ENCODE measurements around the gene RIMBP2. TPM values are rescaled to one million over a fixed set of nuclear protein-coding genes. Genes with fewer than 3 reads are reported as not detected.
"Not testable (repeated sequence)": the region's sequence is repeated elsewhere in the genome, so short reads cannot be mapped to it uniquely, and the experiment has no call there.

The RIMBP2 gene
- total RNA-seq, 2 experiments from 2014 or later: not detected

DNA sequence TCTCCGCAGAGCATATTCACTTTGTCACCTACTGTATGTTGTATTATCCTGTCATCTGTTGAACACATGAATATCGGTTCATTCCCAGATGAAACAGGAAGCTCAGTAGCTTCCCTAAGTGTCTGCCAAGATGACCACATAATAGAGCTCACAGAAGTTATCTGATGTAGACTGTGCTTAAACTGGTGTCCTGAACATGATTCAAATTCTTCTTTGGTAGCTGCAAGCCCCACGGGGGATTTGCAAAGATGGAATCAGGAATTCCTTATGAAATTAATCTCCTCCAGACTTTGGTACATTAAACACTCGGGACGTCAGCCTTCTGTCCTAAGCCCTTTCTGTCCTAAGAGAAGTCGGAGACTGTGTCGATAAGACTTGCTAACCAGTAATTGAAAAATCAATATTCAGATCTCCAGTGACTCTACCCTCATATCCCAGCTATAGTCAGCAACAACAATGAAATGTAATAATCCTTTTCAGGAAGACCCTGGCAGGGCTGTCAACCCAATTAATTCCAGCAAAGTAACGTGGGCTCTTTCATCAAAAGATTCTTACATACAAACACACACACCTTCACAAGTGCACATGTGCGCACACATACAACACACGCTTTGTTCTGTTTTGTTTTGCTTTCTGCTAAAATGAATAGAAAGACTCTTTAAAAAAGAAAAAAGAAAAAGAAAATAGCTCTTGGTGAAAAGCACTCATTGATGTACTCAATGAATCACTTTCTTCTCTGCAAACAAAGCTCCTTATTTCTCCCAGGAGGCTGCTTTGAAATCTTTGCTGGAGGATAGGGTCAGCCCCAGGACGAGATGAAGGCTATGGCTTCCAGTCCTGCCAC lies 127.2 kb downstream of the RIMBP2 start:
- POLR2A ChIA-PET: no interaction called here
- CTCF ChIA-PET: no interaction called here

DNA sequence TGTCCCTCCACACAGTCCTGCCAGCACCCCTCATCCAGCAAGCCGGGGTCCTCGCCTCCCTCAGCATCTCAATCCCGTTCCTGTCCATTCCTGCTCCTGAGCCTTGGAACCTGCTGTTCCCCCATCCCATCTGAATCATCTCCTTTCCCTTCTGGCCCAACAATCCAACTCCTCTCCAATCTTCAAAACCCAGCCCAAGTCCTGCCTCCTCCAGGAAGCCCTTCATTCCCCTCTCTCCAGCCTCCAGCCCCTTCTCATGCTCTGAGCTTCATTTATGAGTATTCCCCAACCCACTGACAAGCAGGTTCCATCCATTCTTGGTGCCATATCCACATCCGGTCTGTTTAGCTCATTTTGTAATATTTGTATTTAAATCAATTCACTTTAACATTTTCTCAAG lies 128.1 kb downstream of the RIMBP2 start:
- POLR2A ChIA-PET: no interaction called here
- CTCF ChIA-PET: no interaction called here

DNA sequence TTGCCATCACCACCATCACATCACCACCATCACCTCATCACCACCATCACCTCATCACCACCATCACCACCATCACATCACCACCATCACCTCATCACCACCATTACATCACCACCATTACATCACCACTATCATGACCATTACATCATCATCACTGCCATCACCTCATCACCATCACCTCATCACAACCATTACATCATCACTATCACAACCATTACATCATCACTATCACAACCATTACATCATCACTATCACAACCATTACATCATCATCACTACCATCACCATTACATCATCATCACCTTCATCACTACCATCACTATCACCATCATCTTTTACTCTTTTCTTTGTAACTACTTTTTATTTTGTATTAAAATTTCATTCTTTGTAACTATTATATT lies 131.6 kb downstream of the RIMBP2 start:
- POLR2A ChIA-PET, CTCF ChIA-PET: not testable (repeated sequence)

DNA sequence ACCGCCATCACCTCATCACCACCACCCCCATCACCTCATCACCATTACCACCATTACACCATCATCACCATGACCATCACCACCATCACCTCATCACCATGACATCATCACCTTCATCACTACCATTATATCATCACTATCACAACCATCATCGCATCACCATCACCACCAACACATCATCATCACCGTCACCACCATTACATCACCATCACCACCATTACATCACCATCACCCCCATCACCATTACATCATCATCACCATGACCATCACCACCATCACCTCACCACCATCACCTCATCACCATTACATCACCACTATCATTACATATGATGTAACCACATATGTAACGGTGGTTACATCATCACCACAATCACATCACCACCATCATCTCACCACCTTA lies 132.3 kb downstream of the RIMBP2 start:
- ChIA-PET CTCF (no interaction called here), POLR2A (no interaction called here)

DNA sequence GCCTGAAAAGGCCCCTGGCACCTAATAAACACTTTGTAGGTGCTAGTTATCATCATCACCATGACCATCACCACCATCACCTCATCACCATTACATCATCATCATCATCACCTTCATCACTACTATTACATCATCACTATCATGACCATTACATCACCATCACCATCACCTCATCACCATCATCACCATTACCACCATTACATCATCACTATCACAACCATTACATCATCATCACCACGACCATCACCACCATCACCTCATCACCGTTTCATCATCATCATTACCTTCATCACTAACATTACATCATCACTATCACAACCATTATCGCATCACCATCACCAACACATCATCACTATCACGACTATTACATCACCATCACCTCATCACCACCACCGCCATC lies 132.8 kb downstream of the RIMBP2 start:
- ChIA-PET POLR2A (no interaction called here), CTCF (no interaction called here)

DNA sequence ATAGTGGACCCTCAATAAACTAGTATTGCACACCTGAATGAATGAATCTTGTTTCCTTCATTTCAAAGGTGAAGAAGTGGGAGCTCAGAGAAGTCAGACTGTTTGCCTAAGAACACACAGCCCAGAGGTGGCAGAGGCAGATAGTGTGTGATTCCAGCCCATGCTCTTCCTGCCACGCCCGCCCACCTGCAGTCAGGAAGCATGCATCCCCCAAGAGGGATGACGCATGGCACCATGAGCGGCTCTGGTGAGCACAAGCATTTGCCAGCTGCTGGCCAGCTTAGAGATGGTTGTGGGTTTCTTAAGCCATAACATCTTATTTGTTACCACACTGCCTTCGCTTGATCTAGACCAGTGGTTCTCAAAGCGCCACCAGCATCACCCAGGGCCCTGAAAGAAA lies 133.8 kb downstream of the RIMBP2 start:
- CTCF ChIA-PET: no interaction called here
- POLR2A ChIA-PET: no interaction called here

DNA sequence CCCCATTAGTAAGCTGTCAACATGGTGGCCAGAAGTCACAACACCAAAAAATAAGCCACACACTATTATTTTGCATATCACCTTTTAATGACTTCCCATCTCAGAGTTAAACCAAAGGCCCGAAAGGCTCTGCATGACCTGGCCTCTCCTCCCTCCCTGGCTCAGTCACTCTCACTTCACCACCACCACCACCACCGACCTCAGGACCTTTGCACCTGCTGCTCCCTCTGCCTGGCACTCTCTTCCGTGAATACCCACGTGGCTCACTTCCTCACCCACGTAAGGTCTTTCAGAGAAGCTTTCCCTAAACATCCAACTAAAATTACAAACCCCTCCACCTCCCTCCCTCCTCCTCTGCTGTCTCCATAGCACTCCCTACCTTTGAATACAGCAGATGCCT lies 134.3 kb downstream of the RIMBP2 start:
- ChIA-PET CTCF (no interaction called here), POLR2A (no interaction called here)

DNA sequence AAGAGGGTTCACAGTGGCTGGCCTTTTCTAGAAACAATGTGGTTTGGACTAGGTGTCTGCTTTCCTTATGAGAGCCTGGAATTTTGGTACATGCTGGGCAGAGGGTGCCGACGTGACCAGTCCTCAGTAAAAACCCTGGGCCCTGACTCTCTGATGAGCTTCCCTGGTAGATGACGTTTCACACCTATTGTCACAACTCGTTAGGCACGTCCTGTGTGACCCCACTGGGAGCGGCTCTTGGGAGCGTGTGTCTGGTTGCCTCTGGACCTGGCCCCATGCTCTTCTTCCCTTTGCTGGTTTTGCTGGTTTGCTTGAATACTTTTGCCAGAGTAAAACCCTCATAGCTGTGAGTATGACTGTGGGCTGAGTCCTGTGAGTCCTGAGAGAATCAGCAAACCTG lies 136.9 kb downstream of the RIMBP2 start:
- POLR2A ChIA-PET: no interaction called here
- CTCF ChIA-PET: interaction anchor here (0.6 kb wide), 1 partner anchor 22 kb away, joined by 3 read pairs; no protein-coding TSS in a partner anchor

DNA sequence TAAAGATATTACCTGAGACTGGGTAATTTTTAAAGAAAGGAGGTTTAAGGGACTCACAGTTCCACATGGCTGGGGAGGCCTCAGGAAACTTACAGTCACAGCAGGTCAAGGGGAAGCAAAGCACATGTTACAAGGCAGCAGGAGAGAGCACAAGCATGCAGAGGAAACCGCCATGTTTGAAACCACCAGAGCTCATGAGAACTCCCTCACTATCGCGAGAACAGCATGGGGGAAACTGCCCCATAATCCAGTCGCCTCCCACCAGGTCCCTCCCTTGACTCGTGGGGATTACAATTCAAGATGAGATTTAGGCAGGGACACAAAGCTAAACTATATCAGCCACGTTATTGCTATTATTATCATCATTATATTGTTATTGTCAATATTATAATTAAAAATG lies 138.7 kb downstream of the RIMBP2 start:
- CTCF ChIA-PET: no interaction called here
- POLR2A ChIA-PET: no interaction called here

DNA sequence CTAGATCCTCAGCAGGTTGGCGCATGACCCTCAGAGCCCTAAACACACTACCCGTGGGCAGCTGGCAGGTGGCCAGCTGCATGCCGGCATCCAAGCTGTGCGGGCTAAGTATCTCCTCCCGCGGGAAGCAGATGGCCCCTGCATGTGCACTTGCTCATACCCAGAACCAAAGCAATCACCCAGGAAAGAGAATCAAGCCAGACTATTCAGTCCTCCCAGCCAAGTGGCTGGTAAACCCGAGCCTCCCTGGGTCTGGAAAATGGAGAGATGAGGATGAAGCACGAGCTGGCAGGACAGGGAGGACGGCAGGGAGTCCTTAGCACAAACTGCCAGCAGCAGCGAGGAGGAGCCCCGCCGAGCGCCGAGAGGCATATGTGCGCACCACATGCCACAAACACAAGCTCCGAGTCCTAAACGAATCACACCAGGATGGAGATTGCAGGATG lies 139.7 kb downstream of the RIMBP2 start:
- POLR2A ChIA-PET: no interaction called here
- CTCF ChIA-PET: no interaction called here

DNA sequence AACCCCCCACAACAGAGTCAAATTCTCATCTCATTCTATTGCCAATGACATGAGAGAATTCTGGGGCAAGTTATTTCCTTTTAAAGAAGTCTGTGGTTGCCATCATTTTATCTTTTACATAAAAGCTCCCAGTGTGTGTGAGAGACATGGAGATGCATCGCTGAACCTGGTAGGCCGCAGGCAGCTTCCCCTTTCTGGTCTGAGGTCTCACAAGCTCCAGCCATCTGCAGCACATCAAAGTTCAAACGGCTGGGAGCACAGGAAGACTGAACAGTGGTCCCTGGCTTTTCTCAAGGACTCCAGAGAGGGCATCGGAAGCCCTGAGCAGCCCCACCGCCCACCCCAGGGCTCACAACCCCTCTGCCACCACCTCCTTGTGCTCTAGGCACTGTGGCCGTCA lies 141.7 kb downstream of the RIMBP2 start:
- ChIA-PET CTCF (no interaction called here), POLR2A (no interaction called here)

DNA sequence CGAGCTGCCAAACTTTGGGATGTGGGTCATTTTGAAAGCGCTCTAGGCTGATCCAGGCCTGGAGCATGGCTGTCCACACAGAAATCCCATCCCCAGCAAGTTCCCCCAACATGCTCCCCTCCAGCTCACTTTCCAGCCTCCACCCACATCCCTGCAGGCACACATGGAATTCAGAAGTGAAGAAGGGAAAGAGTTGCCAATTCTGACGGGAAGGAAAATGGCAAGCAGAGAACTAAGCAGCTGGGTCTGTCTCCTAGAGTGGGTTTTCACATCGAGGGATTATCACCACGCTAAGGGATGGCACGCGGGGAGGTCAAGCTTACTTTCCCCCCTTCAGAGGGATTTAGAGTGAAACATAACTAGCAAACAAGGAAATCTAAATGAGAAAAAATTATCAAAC lies 142.3 kb downstream of the RIMBP2 start:
- CTCF ChIA-PET: no interaction called here
- POLR2A ChIA-PET: no interaction called here

DNA sequence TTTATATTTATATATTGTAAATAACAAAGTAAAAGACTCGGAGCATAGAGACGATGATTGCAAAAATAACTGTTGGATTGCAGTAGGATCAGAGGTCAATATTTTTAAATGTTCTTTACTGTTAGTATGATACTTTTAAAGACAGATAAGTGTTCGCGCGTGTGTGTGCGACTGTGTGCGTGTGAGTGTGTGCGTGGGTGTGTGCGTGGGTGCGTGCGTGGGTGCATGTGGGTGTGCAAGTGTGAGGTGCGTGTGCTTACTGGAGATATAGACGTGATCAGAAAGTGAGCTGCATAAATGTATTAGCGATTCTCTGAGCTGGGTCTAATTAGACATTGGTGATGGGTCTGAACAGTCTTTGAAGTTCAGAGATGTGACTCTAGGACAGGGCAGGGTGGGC lies 142.9 kb downstream of the RIMBP2 start:
- ChIA-PET CTCF (no interaction called here), POLR2A (no interaction called here)

DNA sequence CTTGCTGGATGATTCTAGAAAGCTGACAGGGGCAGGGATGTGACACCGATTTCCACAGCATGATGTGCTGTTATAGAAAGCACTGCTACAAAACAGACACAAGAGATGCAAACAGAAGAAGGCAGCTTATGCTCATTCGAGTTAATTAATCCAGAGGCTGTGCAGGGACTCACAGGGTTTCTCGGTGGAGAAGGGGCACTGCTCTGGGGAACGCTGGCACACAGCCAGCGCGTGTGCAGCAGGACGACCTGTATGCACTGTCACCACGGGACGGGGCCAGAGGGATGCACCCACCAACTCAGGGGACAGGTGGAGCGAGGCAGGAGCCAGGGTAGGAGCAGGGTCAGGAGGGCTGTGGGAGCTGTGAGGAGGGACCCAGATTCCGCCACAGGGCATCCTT lies 143.5 kb downstream of the RIMBP2 start:
- CTCF ChIA-PET: no interaction called here
- POLR2A ChIA-PET: no interaction called here

DNA sequence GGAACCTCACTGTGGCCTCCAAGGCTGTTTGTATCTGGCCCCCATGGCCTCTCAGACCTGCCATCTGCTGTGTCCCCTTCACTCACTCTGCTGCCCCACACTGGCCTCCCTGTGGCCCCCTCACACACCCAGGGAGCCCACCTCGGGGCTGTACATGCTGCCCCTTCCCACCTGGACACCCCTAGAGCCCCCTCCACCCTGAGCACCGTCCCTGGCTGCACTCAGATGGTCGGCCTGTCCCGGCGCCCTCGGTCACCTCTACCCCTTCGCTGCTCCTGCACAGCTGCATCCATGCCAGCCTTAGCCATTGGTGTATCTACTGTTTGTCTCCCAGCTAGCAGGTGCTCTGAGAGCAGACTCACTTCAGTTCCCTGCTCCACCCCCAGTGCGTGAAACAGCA lies 144.4 kb downstream of the RIMBP2 start:
- ChIA-PET POLR2A (no interaction called here), CTCF (no interaction called here)

DNA sequence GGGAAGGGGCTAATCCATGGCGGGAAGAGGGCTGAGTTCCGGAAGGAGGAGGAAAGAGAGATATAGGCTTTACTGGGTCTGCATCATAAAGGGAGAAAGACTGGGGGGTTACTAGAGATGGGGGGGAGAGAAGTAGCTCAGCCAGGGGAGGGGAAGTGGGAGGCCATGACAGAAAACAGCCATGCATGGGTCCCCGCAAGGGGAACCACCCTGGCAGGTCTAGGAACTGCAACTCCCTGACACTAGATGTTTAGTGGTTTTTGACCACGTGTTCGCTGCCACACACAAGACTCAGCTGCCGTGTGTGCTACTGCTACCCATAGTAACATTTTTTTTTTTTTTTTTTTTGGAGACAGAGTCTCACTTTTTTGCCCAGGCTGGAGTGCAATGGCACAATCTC lies 145.0 kb downstream of the RIMBP2 start:
- POLR2A ChIA-PET: no interaction called here
- CTCF ChIA-PET: no interaction called here

DNA sequence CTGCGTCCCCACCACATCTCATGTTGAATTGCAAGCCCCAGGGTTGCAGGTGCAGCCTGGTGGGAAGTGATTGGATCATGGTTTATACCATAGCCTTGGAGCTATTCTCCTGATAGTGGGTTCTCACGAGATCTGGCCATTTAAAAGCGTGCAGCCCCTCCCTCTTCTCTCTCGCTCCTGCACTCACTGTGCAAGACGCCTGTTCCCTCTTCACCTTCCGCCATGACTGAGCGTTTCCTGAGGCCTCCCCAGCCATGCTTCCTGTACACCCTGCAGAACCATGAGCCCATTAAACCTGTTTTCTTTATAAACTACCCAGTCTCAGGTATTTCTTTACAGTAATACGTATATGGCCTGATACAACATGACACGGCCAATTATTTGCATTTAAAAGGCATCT lies 146.6 kb downstream of the RIMBP2 start:
- ChIA-PET POLR2A (no interaction called here), CTCF (interaction anchor here (0.6 kb wide), 1 partner anchor 44 kb away, joined by 3 read pairs; no protein-coding TSS in a partner anchor)

DNA sequence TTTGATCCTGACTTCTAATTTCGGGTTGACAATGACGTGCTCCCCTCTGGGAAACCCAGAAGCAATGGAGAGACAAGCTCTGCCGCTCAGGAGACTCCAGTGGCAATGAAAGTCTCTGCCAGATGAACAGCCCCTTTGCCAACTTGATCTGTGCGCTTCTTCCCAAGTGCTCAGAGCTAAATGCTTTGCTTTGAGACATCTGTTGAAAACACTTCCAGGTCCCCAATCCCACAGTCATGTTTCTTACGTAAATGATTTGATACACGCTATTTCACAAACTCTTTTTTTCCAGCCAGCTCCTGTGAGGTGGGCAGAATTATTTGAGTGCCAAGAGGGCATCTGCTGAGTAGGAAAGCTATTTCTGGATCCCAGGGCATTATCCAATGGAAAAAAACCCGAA lies 147.6 kb downstream of the RIMBP2 start:
- ChIA-PET CTCF (no interaction called here), POLR2A (no interaction called here)

DNA sequence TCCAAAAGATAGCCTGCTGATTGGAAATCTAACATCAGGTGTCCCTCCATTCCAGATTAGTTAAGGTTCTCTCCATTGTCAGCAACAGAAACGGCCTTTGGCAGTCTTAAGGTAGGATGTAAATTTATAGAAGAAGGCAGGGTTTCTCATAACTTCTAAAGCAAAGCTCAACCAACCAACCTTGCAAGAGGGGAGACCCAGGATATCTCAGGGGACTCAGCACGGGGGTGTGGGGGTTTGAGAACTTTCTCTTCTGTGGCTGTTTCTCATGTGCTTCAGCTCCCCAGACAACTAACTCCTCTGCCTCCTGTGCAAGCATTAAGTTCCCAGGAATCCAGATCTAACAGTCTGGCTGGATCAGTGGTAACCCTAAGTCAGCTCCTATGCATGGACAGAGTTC lies 148.1 kb downstream of the RIMBP2 start:
- ChIA-PET POLR2A (no interaction called here), CTCF (no interaction called here)

DNA sequence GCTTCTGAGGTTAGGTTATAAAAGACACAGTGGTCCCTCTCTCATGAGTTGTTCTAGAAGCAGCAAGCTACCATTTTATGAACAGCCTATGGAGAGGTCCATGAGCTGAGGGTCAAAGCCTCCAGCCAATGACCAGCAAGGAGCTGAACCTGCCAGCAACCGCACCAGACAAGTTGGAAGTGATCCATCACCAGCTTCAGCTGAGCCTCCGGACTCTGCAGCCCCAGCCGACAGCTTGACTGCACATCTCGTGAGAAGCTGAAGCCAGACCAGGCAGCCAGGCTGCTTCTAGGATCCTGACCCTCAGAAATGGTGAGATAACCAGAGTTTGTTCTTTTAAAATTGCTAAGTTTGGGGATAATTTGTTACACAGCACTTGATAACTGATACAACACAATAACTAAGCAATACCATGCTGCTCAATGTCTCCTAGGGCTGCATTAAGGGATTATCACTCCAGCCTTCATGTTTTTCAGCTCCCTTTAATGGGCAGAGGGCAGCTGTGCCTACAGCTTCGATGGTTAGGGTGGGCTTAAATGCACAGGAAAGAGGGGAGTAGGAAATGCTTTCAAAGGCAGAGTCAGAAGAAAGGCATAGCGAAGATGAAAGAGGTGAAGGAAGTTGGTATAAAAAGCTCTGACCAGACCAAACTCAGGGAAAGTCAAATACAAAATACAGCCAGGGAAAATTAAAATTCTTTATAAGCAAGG lies 149.5 kb downstream of the RIMBP2 start:
- CTCF ChIA-PET: no interaction called here
- POLR2A ChIA-PET: no interaction called here

DNA sequence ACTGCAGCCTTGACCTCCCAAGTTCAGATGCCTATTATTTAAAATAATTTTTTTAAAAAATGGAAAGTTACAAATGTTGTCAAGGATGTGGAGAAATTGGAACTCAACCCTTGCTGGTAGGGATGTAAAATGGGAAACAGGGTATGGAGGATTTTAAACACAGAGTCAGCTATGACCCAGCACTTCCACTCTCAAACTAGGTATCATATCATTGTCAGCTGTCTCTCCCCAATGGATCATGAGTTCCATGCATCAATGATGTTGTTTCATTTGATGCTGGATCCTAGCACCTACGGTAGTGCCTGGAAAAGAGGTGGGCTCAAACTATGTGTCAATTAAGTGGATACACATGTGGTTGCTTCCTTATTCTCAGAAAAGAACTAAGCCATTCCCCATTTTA lies 150.9 kb downstream of the RIMBP2 start:
- ChIA-PET CTCF (no interaction called here), POLR2A (no interaction called here)

DNA sequence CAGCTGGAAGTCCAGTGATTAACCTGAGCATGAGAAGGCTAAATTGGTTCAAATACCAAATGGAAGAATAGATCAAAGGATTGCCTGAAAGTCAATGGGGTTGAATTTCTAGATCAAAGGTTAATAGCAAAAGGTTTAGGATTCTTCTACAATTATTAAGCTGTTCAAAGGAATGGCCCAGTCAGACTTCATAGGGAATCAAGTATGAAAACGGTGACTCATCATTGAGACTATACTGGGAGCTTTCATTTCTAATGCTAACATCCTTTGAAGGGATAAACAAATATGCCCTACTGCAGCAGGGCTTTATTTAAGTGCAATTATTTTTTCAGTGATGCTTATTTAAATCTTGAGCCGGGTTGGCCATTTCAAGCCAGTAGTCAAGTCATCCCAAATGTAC lies 152.8 kb downstream of the RIMBP2 start:
- CTCF ChIA-PET: no interaction called here
- POLR2A ChIA-PET: no interaction called here

Measured in activated CD8-positive, alpha-beta memory T cell treated with anti-CD3 and anti-CD28 coated beads for 36 hours (primary cell).